CD8-positive, alpha-beta memory T cell (primary cell): Measurements from ENCODE around the gene PLAAT3. TPM values are rescaled to one million over a fixed set of nuclear protein-coding genes. Genes with fewer than 3 reads are reported as not detected.
A peak's percentile ranks its signal among the peaks of the same experiment; 100 is the strongest.
"Not testable (repeated sequence)": the region's sequence is repeated elsewhere in the genome, so short reads cannot be mapped to it uniquely, and the experiment has no call there.

ENCODE experiments used
- CTCF ChIA-PET: fragments of 350-600 bp; sonication (Branson Sonifier 250); formaldehyde crosslinking; loops from one replicate; lab custom pipeline; 2021; ENCODE audit warnings: antibody characterized with exemption; lab: Charles Lee
- POLR2A ChIA-PET: fragments of 350-600 bp; sonication (Branson Sonifier 250); formaldehyde crosslinking; loops from one replicate; lab custom pipeline; 2021; ENCODE audit warnings: antibody characterized with exemption; lab: Charles Lee
- DNase-seq, 5 donors: peaks; one replicate each; pipeline versions ENCODE4 v3.0.0 to v3.0.0-alpha.2; 2020 to 2022; ENCODE audit warnings: mixed read lengths in 1 of 5
- H3K27ac ChIP-seq: one replicate; pipeline ENCODE4 v1.7.0; 2013; ENCODE audit warnings: low read depth, mild to moderate bottlenecking, low read length, moderate library complexity
- H3K27me3 ChIP-seq: 2 replicates; pipeline ENCODE4 v1.7.0; 2013; ENCODE audit warnings: low read length, mild to moderate bottlenecking; ENCODE audit not compliant: insufficient read depth, poor library complexity, severe bottlenecking
- H3K36me3 ChIP-seq: 2 replicates; pipeline ENCODE4 v1.7.0; 2013; ENCODE audit warnings: mild to moderate bottlenecking, low read length, moderate library complexity; ENCODE audit not compliant: insufficient read depth
- H3K4me1 ChIP-seq: 2 replicates; pipeline ENCODE4 v1.7.0; 2013; ENCODE audit warnings: mild to moderate bottlenecking, low read length, moderate library complexity; ENCODE audit not compliant: insufficient read depth
- H3K4me3 ChIP-seq: 2 replicates; pipeline ENCODE4 v1.7.0; 2013; ENCODE audit warnings: mild to moderate bottlenecking, low read length
- H3K9me3 ChIP-seq: 2 replicates; pipeline ENCODE4 v1.7.0; 2013; ENCODE audit warnings: mild to moderate bottlenecking, low read length
- H3K27ac Mint-ChIP-seq, 8 donors: one replicate each; pipeline ENCODE4 v1.8.0; 2020 to 2021; ENCODE audit warnings: mixed read lengths in 8 of 8, mild to moderate bottlenecking in 6 of 8, inconsistent platforms in 3 of 8, moderate library complexity in 3 of 8
- H3K27me3 Mint-ChIP-seq, 2 donors: one replicate each; pipeline ENCODE4 v1.8.0; 2020 to 2021; ENCODE audit warnings: mixed read lengths in 2 of 2, mild to moderate bottlenecking in 1 of 2, moderate library complexity in 1 of 2
- H3K36me3 Mint-ChIP-seq, 3 donors: one replicate each; pipeline ENCODE4 v1.8.0; 2020 to 2021; ENCODE audit warnings: mixed read lengths in 3 of 3, inconsistent platforms in 1 of 3, mild to moderate bottlenecking in 1 of 3
- H3K4me1 Mint-ChIP-seq, 3 donors: one replicate each; pipeline ENCODE4 v1.8.0; 2020 to 2021; ENCODE audit warnings: mixed read lengths in 3 of 3, inconsistent platforms in 1 of 3, mild to moderate bottlenecking in 1 of 3
- H3K4me3 Mint-ChIP-seq, 7 donors: one replicate each; pipeline ENCODE4 v1.8.0; 2020 to 2021; ENCODE audit warnings: mixed read lengths in 7 of 7, mild to moderate bottlenecking in 6 of 7, moderate library complexity in 4 of 7, inconsistent platforms in 2 of 7
- H3K9me3 Mint-ChIP-seq, 5 donors: one replicate each; pipeline ENCODE4 v1.8.0; 2020 to 2022; ENCODE audit warnings: mixed read lengths in 5 of 5, mild to moderate bottlenecking in 3 of 5, moderate library complexity in 2 of 5, inconsistent platforms in 1 of 5
- polyA plus RNA-seq: library from polyadenylated mRNA; unstranded; fragments of 300-500 nt; fragmentation: Illumina TruSeq; gene quantifications from one replicate; pipeline ENCODE4 v1.2.3, GENCODE V29; 2021
- total RNA-seq, 2 experiments: library from RNA; stranded (reverse); gene quantifications; one replicate each; pipeline ENCODE4 v1.2.3, GENCODE V29; 2021

Gene PLAAT3
- total and polyA plus RNA-seq, 3 experiments from 2014 or later: 13.9 to 39.5 (median 16.0) TPM

- no peaks in the 10 kb centered on the region for H3K27me3 Mint-ChIP-seq
- no peak overlapping the region for H3K4me3 ChIP-seq
- H3K4me1 Mint-ChIP-seq: peaks cover 49 to 67% (median 65%) of the 10 kb centered on the region in 3 donors
- H3K27me3 ChIP-seq: no peaks in the 10 kb centered on the region
- peak overlapping the region in 5 of 7 donors; percentile 30 to 91 (median 38) for H3K4me3 Mint-ChIP-seq
- DNase-seq: no peak
- H3K36me3 Mint-ChIP-seq: peaks cover 0 to 5% (median 0%) of the 10 kb centered on the region in 3 donors
- H3K27ac ChIP-seq: no peak overlapping the region
- no peaks in the 10 kb centered on the region for H3K9me3 ChIP-seq
- CTCF ChIA-PET: interaction anchor here (1.2 to 4.8 kb wide), 4 partner anchors 8 to 76 kb away, joined by 3 to 29 read pairs (median 5); partner anchors contain the start of genes PLAAT2 and PLAAT4
- POLR2A ChIA-PET: interaction anchor here (5.1 kb wide), 1 partner anchor 18 kb away, joined by 38 read pairs; the partner anchor contains the start of gene PLAAT4
- peaks cover 45% of the 10 kb centered on the region for H3K4me1 ChIP-seq
- peak overlapping the region; percentile 0 to 99 (median 96) for H3K27ac Mint-ChIP-seq
- no peaks in the 10 kb centered on the region for H3K36me3 ChIP-seq
- no peaks in the 10 kb centered on the region for H3K9me3 Mint-ChIP-seq
These were observed 59.4 kb downstream of the PLAAT3 start for GRCh38 chr11:63554877-63555223.

GRCh38 chr11:63553759-63554158, 60.5 kb downstream of the PLAAT3 start:
- CTCF ChIA-PET: interaction anchor here (1.0 to 4.8 kb wide), 6 partner anchors 9 to 75 kb away, joined by 3 to 29 read pairs (median 5); partner anchors contain the start of genes PLAAT2 and PLAAT4
- Mint-ChIP-seq H3K27me3 (no peaks in the 10 kb centered on the region), H3K9me3 (no peaks in the 10 kb centered on the region), H3K4me1 (peaks cover 55 to 72% (median 70%) of the 10 kb centered on the region in 3 donors), H3K27ac (peak overlapping the region; percentile 88 to 99 (median 97)), H3K36me3 (peaks cover 0 to 5% (median 2%) of the 10 kb centered on the region in 3 donors), H3K4me3 (peak overlapping the region; percentile 44 to 95 (median 91))
- H3K9me3 ChIP-seq: no peaks in the 10 kb centered on the region
- H3K4me3 ChIP-seq: peak overlapping the region; percentile 21
- H3K4me1 ChIP-seq: peaks cover 43% of the 10 kb centered on the region
- H3K27me3 ChIP-seq: no peaks in the 10 kb centered on the region
- POLR2A ChIA-PET: interaction anchor here (5.1 kb wide), 1 partner anchor 17 kb away, joined by 38 read pairs; the partner anchor contains the start of gene PLAAT4
- peak; percentile 45 to 84 (median 70) for DNase-seq
- H3K36me3 ChIP-seq: no peaks in the 10 kb centered on the region
- H3K27ac ChIP-seq: peak overlapping the region; percentile 70

GRCh38 chr11:63552921-63553320, 61.3 kb downstream of the PLAAT3 start:
- Mint-ChIP-seq H3K9me3 (no peaks in the 10 kb centered on the region), H3K27me3 (no peaks in the 10 kb centered on the region), H3K4me1 (peaks cover 59 to 78% (median 71%) of the 10 kb centered on the region in 3 donors), H3K27ac (peak overlapping the region; percentile 88 to 99 (median 98)), H3K36me3 (peaks cover 0 to 10% (median 5%) of the 10 kb centered on the region in 3 donors), H3K4me3 (peak overlapping the region; percentile 77 to 95 (median 91))
- CTCF ChIA-PET: interaction anchor here (1.0 to 4.8 kb wide), 4 partner anchors 9 to 74 kb away, joined by 3 to 29 read pairs (median 16); partner anchors contain the start of gene PLAAT2
- H3K4me3 ChIP-seq: peak overlapping the region; percentile 9
- H3K9me3 ChIP-seq: no peaks in the 10 kb centered on the region
- H3K4me1 ChIP-seq: peaks cover 43% of the 10 kb centered on the region
- H3K27me3 ChIP-seq: no peaks in the 10 kb centered on the region
- DNase-seq: peak in 1 of 5 donors; percentile 25
- no peaks in the 10 kb centered on the region for H3K36me3 ChIP-seq
- POLR2A ChIA-PET: interaction anchor here (3.0 to 5.1 kb wide), 2 partner anchors 16 to 21 kb away, joined by 19 to 38 read pairs; partner anchors contain the start of gene PLAAT4
- peak overlapping the region; percentile 70 for H3K27ac ChIP-seq

GRCh38 chr11:63551889-63552266, 62.4 kb downstream of the PLAAT3 start:
- ChIA-PET POLR2A (interaction anchor here (0.6 to 5.1 kb wide), 9 partner anchors 15 to 655 kb away, joined by 3 to 38 read pairs (median 5); partner anchors contain the start of genes FERMT3 and PLAAT4), CTCF (interaction anchor here (0.7 to 4.8 kb wide), 10 partner anchors 8 to 84 kb away, joined by 3 to 37 read pairs (median 5); partner anchors contain the start of genes PLAAT2, PLAAT4 and PLAAT5)
- Histone ChIP-seq H3K9me3 (no peaks in the 10 kb centered on the region), H3K4me1 (peaks cover 43% of the 10 kb centered on the region), H3K4me3 (peak overlapping the region; percentile 64), H3K27me3 (no peaks in the 10 kb centered on the region), H3K27ac (peak overlapping the region; percentile 40), H3K36me3 (no peaks in the 10 kb centered on the region)
- H3K4me3 Mint-ChIP-seq: peak overlapping the region; percentile 85 to 95 (median 91)
- H3K4me1 Mint-ChIP-seq: peaks cover 56 to 80% (median 69%) of the 10 kb centered on the region in 3 donors
- peak overlapping the region; percentile 88 to 99 (median 97) for H3K27ac Mint-ChIP-seq
- H3K27me3 Mint-ChIP-seq: no peaks in the 10 kb centered on the region
- H3K9me3 Mint-ChIP-seq: no peaks in the 10 kb centered on the region
- peaks cover under 1 to 18% (median 7%) of the 10 kb centered on the region in 3 donors for H3K36me3 Mint-ChIP-seq
- DNase-seq: peak in 4 of 5 donors; percentile 24 to 70 (median 53)

- Mint-ChIP-seq H3K4me1 (peaks cover 55 to 77% (median 67%) of the 10 kb centered on the region in 3 donors), H3K36me3 (peaks cover 5 to 24% (median 13%) of the 10 kb centered on the region in 3 donors), H3K27me3 (no peaks in the 10 kb centered on the region), H3K27ac (peak overlapping the region; percentile 88 to 99 (median 97)), H3K9me3 (no peaks in the 10 kb centered on the region), H3K4me3 (peak overlapping the region; percentile 85 to 95 (median 91))
- H3K4me3 ChIP-seq: peak overlapping the region; percentile 64
- H3K36me3 ChIP-seq: no peaks in the 10 kb centered on the region
- CTCF ChIA-PET: interaction anchor here (1.0 to 4.8 kb wide), 10 partner anchors 11 to 85 kb away, joined by 3 to 37 read pairs (median 5); partner anchors contain the start of genes PLAAT2, PLAAT4 and PLAAT5
- no peaks in the 10 kb centered on the region for H3K27me3 ChIP-seq
- POLR2A ChIA-PET: interaction anchor here (0.6 to 5.1 kb wide), 14 partner anchors 8 to 655 kb away, joined by 3 to 38 read pairs (median 3); partner anchors contain the start of genes FERMT3, PLAAT2 and PLAAT4
- peak overlapping the region; percentile 40 for H3K27ac ChIP-seq
- no peaks in the 10 kb centered on the region for H3K9me3 ChIP-seq
- peak in 3 of 5 donors; percentile 28 to 64 (median 60) for DNase-seq
- peaks cover 43% of the 10 kb centered on the region for H3K4me1 ChIP-seq
These were observed 62.9 kb downstream of the PLAAT3 start for GRCh38 chr11:63551091-63551888.

GRCh38 chr11:63550156-63550700, 64.0 kb downstream of the PLAAT3 start:
- peak overlapping the region in 5 of 8 donors; percentile 36 to 99 (median 95) for H3K27ac Mint-ChIP-seq
- CTCF ChIA-PET: interaction anchor here (3.9 to 4.8 kb wide), 2 partner anchors 12 to 71 kb away, joined by 29 to 37 read pairs; partner anchors contain the start of gene PLAAT4
- H3K27ac ChIP-seq: not testable (repeated sequence)

GRCh38 chr11:63549411-63549810, 64.8 kb downstream of the PLAAT3 start:
- Mint-ChIP-seq H3K36me3 (peaks cover 5 to 42% (median 15%) of the 10 kb centered on the region in 3 donors), H3K27me3 (no peaks in the 10 kb centered on the region), H3K4me1 (peaks cover 45 to 74% (median 59%) of the 10 kb centered on the region in 3 donors), H3K4me3 (peak overlapping the region in 6 of 7 donors; percentile 36 to 68 (median 49)), H3K27ac (peak overlapping the region; percentile 61 to 91 (median 86)), H3K9me3 (no peaks in the 10 kb centered on the region)
- Histone ChIP-seq H3K4me1 (peaks cover 30% of the 10 kb centered on the region), H3K27me3 (no peaks in the 10 kb centered on the region), H3K36me3 (peaks cover 11% of the 10 kb centered on the region), H3K27ac (no peak overlapping the region), H3K4me3 (no peak overlapping the region), H3K9me3 (no peaks in the 10 kb centered on the region)
- no peak for DNase-seq
- CTCF ChIA-PET: interaction anchor here (1.2 to 3.9 kb wide), 3 partner anchors 11 to 86 kb away, joined by 3 to 37 read pairs (median 4); partner anchors contain the start of gene PLAAT4
- POLR2A ChIA-PET: no interaction called here

More at GRCh38 chr11:63550156-63550700, 64.0 kb downstream of the PLAAT3 start:
- not testable (repeated sequence) for H3K36me3 ChIP-seq, DNase-seq, H3K9me3 ChIP-seq, H3K27me3 Mint-ChIP-seq, H3K9me3 Mint-ChIP-seq, H3K4me3 ChIP-seq, H3K27me3 ChIP-seq
- Mint-ChIP-seq H3K36me3 (peaks cover 5 to 34% (median 15%) of the 10 kb centered on the region in 3 donors), H3K4me1 (peaks cover 50 to 74% (median 63%) of the 10 kb centered on the region in 3 donors), H3K4me3 (peak overlapping the region in 6 of 7 donors; percentile 25 to 95 (median 86))
- peaks cover 38% of the 10 kb centered on the region for H3K4me1 ChIP-seq
- POLR2A ChIA-PET: interaction anchor here (1.1 to 5.1 kb wide), 4 partner anchors 13 to 18 kb away, joined by 3 to 38 read pairs (median 14); partner anchors contain the start of gene PLAAT4
